Keratinocyte (primary cell): Measurements from ENCODE around the gene NFE2L1. TPM values are rescaled to one million over a fixed set of nuclear protein-coding genes. Genes with fewer than 3 reads are reported as not detected.
"Not testable (repeated sequence)": the region's sequence is repeated elsewhere in the genome, so short reads cannot be mapped to it uniquely, and the experiment has no call there.

Experiments
- DNase-seq: peaks from one replicate; pipeline ENCODE4 v3.0.0-alpha.2; 2011; ENCODE audit warnings: low read depth, missing footprints, low spot score
- FAIRE-seq: peaks from 2 replicates; lab custom pipeline; 2011; peaks lifted over from hg19 to GRCh38; lab: Jason Lieb, UNC
- H2AFZ ChIP-seq: 2 replicates; pipeline ENCODE4 v1.6.0; 2012; ENCODE audit warnings: low read length, control low read depth, inconsistent platforms; ENCODE audit not compliant: control insufficient read depth
- H3K27ac ChIP-seq: 2 replicates; pipeline ENCODE4 v1.5.1; 2011; ENCODE audit warnings: low read length; ENCODE audit not compliant: control insufficient read depth, insufficient read depth
- H3K27me3 ChIP-seq: 3 replicates; pipeline ENCODE4 v1.6.0; 2011; ENCODE audit warnings: low read length; ENCODE audit not compliant: control insufficient read depth, insufficient read depth; ENCODE audit errors: extremely low read depth
- H3K36me3 ChIP-seq, 2 experiments: 2 replicates in 1 of 2; 3 replicates in 1 of 2; pipeline ENCODE4 v1.5.1; 2011; ENCODE audit warnings: low read length in 2 of 2, mild to moderate bottlenecking in 1 of 2; ENCODE audit not compliant: control insufficient read depth in 2 of 2, insufficient read depth in 2 of 2; ENCODE audit errors: extremely low read depth in 1 of 2
- H3K4me1 ChIP-seq: 3 replicates; pipeline ENCODE4 v1.5.1; 2011; ENCODE audit warnings: low read length; ENCODE audit not compliant: control insufficient read depth, insufficient read depth; ENCODE audit errors: extremely low read depth
- H3K4me2 ChIP-seq: 3 replicates; pipeline ENCODE4 v1.6.0; 2011; ENCODE audit warnings: low read depth, low read length; ENCODE audit not compliant: control insufficient read depth, insufficient read depth; ENCODE audit errors: extremely low read depth
- H3K4me3 ChIP-seq, 3 experiments: fragments of 200-600 bp in 1 of 3; sonication (generic) in 1 of 3; 2 replicates in 2 of 3; 3 replicates in 1 of 3; pipeline ENCODE4 v1.5.1; 2011 to 2016; ENCODE audit warnings: low read length in 3 of 3, mild to moderate bottlenecking in 3 of 3, control low read depth in 2 of 3, inconsistent platforms in 1 of 3, low read depth in 1 of 3, mixed read lengths in 1 of 3, mixed run types in 1 of 3, moderate library complexity in 1 of 3; ENCODE audit not compliant: control insufficient read depth in 2 of 3, insufficient read depth in 2 of 3; ENCODE audit errors: extremely low read depth in 1 of 3
- H3K79me2 ChIP-seq: 2 replicates; pipeline ENCODE4 v1.6.0; 2012; ENCODE audit warnings: low read length; ENCODE audit not compliant: control insufficient read depth, insufficient read depth
- H3K9ac ChIP-seq: 3 replicates; pipeline ENCODE4 v1.6.0; 2011; ENCODE audit warnings: low read length; ENCODE audit not compliant: control insufficient read depth, insufficient read depth; ENCODE audit errors: extremely low read depth
- H3K9me1 ChIP-seq: 3 replicates; pipeline ENCODE4 v1.6.0; 2011; ENCODE audit warnings: low read length; ENCODE audit not compliant: control insufficient read depth, insufficient read depth; ENCODE audit errors: extremely low read depth
- H3K9me3 ChIP-seq: 2 replicates; pipeline ENCODE4 v1.5.1; 2012; ENCODE audit warnings: low read depth, low read length; ENCODE audit not compliant: control insufficient read depth
- H4K20me1 ChIP-seq: 3 replicates; pipeline ENCODE4 v1.6.0; 2011; ENCODE audit warnings: low read length; ENCODE audit not compliant: control insufficient read depth, insufficient read depth; ENCODE audit errors: extremely low read depth
- EZH2 ChIP-seq: IDR thresholded peaks from one replicate; pipeline ENCODE4 v1.6.1; 2012; ENCODE audit warnings: inconsistent platforms, mild to moderate bottlenecking, low read length, moderate library complexity
- dilution Hi-C: fragments of 300-500 bp; cut with MboI; formaldehyde crosslinking; loops from one replicate; pipeline ENCODE4 v1.7.0; 2020; ENCODE audit warnings: low sequenced_read_pairs; ENCODE audit not compliant: extremely low pct_ligation_motif_present
- polyA plus RNA-seq, 5 experiments: library from polyadenylated mRNA; depleted of rRNA in 3 of 5; stranded (reverse) in 3 of 5; stranded (forward) in 1 of 5; unstranded in 1 of 5; fragments of >200 nt; gene quantifications; 1 replicate in 1 of 5; 2 replicates in 3 of 5; 3 replicates in 1 of 5; pipeline versions ENCODE4 v1.2.1 to v1.2.3, GENCODE V29; 2011 to 2012; ENCODE audit warnings: missing spikeins in 2 of 5, low read depth in 1 of 5, low replicate concordance in 1 of 5
- TF ChIP-seq, protein P1 (sequence below), 3 experiments: IDR thresholded peaks in 1 of 3; conservative IDR thresholded peaks in 1 of 3; optimal IDR thresholded peaks in 1 of 3; 2 replicates in 2 of 3; 3 replicates in 1 of 3; pipeline versions ENCODE3 to v1.5.1; 2011; ENCODE audit warnings: low read length in 3 of 3, mild to moderate bottlenecking in 3 of 3, moderate library complexity in 2 of 3, control low read depth in 1 of 3, inconsistent platforms in 1 of 3; ENCODE audit not compliant: insufficient read depth in 2 of 3; ENCODE audit errors: extremely low read depth in 1 of 3

The NFE2L1 gene
- polyA plus RNA-seq, 1 donor (not counting 4 experiments of a cell fraction or from before 2014, with no cell fraction given), result 208 TPM

DNA sequence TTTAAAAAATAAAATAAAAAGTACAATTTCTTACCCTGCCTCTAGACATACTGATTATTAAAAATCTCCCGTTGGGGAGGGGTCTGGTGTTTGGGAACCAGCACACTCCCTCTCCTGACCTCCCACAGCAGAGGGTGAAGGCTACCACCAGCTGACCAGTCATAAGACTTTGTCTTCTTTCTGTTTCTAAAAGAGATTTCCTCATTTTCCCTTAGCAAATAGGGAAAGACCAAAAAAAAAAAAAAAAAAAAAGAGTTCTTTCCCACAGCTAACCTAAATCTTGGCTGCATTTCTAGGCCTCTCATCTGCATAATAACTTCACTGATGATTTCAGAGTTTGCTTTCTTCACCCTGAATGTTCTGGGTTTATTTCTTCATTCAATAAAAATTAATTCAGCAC is 47.0 kb upstream of the NFE2L1 start:
- H3K9me1 ChIP-seq, result no peaks in the 10 kb centered on the region
- H3K4me3 ChIP-seq, result no peak overlapping the region
- FAIRE-seq, result no peak
- H4K20me1 ChIP-seq, result no peaks in the 10 kb centered on the region
- H3K27me3 ChIP-seq, result no peaks in the 10 kb centered on the region
- dilution Hi-C loops, result no loop called here
- H3K9ac ChIP-seq, result no peak overlapping the region
- H3K36me3 ChIP-seq, result no peaks in the 10 kb centered on the region
- peaks cover 19% of the 10 kb centered on the region for H3K4me1 ChIP-seq
- no peak for DNase-seq
- no peaks in the 10 kb centered on the region for H3K79me2 ChIP-seq
- H3K9me3 ChIP-seq, result no peaks in the 10 kb centered on the region
- H3K27ac ChIP-seq, result no peak overlapping the region
- H3K4me2 ChIP-seq, result no peak overlapping the region
- H2AFZ ChIP-seq, result no peak overlapping the region
- no peak for TF ChIP-seq EZH2
- TF ChIP-seq, protein P1, sequence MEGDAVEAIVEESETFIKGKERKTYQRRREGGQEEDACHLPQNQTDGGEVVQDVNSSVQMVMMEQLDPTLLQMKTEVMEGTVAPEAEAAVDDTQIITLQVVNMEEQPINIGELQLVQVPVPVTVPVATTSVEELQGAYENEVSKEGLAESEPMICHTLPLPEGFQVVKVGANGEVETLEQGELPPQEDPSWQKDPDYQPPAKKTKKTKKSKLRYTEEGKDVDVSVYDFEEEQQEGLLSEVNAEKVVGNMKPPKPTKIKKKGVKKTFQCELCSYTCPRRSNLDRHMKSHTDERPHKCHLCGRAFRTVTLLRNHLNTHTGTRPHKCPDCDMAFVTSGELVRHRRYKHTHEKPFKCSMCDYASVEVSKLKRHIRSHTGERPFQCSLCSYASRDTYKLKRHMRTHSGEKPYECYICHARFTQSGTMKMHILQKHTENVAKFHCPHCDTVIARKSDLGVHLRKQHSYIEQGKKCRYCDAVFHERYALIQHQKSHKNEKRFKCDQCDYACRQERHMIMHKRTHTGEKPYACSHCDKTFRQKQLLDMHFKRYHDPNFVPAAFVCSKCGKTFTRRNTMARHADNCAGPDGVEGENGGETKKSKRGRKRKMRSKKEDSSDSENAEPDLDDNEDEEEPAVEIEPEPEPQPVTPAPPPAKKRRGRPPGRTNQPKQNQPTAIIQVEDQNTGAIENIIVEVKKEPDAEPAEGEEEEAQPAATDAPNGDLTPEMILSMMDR (optimal IDR thresholded peaks at IDR 0.05 in 1 of 3, IDR thresholded peaks at IDR 0.05 in 1 of 3, conservative IDR thresholded peaks at IDR 0.05 in 1 of 3; ENCODE audit: extremely low read depth in 1 of 3, insufficient read depth in 2 of 3, low read length in 3 of 3), result no peak

DNA sequence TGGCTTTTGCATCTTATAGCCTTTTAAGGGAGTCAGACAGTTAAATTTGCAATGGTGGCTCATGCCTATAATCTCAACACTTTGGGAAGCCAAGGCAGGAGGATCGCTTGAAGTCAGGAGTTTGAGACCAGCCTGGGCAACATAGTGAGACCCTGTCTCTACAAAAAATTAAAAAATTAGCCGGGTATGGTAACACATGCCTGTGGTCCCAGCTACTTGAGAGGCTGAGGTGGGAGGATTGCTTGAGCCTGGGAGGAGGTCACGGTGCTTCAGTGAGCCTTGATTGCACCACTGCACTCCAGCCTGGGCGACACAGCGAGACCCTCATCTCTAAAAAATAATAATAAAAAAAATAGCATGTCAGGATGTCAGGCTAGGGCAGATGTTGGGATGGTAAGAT is 46.5 kb upstream of the NFE2L1 start:
- dilution Hi-C loops, H2AFZ ChIP-seq, H3K27me3 ChIP-seq, H3K9ac ChIP-seq, H3K79me2 ChIP-seq, DNase-seq, H3K27ac ChIP-seq, H3K4me3 ChIP-seq, H3K9me1 ChIP-seq, H4K20me1 ChIP-seq, FAIRE-seq, H3K36me3 ChIP-seq, H3K9me3 ChIP-seq, H3K4me2 ChIP-seq: not testable (repeated sequence)
- H3K4me1 ChIP-seq, result peaks cover 19% of the 10 kb centered on the region

DNA sequence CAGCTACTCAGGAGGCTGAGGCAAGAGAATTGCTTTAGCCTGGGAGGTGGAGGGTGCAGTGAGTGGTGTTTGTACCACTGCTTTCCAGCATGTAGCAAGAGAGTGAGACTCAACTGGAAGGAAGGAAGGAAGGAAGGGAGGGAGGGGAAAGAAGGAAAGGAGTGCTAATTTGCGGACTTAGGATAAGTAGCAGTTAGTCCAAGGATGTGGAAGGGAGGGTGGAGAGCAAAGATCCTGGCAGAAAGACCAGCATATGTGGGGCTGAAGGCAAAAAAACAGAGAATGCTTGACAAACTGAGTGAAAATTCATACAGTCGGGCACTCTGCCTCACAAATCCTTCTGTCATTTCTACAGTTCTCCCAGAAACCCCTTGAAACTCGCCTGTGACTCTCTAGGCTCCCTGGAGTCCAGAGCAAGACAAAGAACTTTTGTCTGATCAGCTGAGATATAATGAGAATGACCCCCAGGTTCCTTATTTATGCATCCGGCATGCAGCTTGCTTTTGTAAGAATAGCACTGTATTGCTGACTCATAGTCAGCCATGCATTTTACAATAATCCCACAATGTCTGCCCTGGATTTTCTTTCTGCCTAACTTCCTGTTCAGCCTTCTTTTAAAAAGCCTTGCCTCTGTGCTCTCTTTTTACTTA is 45.8 kb upstream of the NFE2L1 start:
- dilution Hi-C loops, result no loop called here
- FAIRE-seq, result peak; percentile 82

More for the DNA sequence above, 45.8 kb upstream of the NFE2L1 start:
- Histone ChIP-seq H3K4me2 (peak overlapping the region; percentile 63), H3K9me3 (no peaks in the 10 kb centered on the region), H4K20me1 (no peaks in the 10 kb centered on the region), H2AFZ (peak overlapping the region; percentile 98), H3K79me2 (no peaks in the 10 kb centered on the region), H3K4me1 (peaks cover 19% of the 10 kb centered on the region), H3K27ac (peak overlapping the region; percentile 37), H3K4me3 (no peak overlapping the region), H3K27me3 (no peaks in the 10 kb centered on the region), H3K9me1 (no peaks in the 10 kb centered on the region), H3K9ac (peak overlapping the region; percentile 4), H3K36me3 (no peaks in the 10 kb centered on the region)
- DNase-seq, result no peak
- TF ChIP-seq EZH2, result no peak
- TF ChIP-seq, protein P1 (optimal IDR thresholded peaks at IDR 0.05 in 1 of 3, IDR thresholded peaks at IDR 0.05 in 1 of 3, conservative IDR thresholded peaks at IDR 0.05 in 1 of 3; ENCODE audit: extremely low read depth in 1 of 3, insufficient read depth in 2 of 3, low read length in 3 of 3), result no peak
